Measurements from ENCODE around the gene NMUR1.
"Not testable (repeated sequence)": the region's sequence is repeated elsewhere in the genome, so short reads cannot be mapped to it uniquely, and the experiment has no call there.

Gene NMUR1, protein sequence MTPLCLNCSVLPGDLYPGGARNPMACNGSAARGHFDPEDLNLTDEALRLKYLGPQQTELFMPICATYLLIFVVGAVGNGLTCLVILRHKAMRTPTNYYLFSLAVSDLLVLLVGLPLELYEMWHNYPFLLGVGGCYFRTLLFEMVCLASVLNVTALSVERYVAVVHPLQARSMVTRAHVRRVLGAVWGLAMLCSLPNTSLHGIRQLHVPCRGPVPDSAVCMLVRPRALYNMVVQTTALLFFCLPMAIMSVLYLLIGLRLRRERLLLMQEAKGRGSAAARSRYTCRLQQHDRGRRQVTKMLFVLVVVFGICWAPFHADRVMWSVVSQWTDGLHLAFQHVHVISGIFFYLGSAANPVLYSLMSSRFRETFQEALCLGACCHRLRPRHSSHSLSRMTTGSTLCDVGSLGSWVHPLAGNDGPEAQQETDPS

DNA sequence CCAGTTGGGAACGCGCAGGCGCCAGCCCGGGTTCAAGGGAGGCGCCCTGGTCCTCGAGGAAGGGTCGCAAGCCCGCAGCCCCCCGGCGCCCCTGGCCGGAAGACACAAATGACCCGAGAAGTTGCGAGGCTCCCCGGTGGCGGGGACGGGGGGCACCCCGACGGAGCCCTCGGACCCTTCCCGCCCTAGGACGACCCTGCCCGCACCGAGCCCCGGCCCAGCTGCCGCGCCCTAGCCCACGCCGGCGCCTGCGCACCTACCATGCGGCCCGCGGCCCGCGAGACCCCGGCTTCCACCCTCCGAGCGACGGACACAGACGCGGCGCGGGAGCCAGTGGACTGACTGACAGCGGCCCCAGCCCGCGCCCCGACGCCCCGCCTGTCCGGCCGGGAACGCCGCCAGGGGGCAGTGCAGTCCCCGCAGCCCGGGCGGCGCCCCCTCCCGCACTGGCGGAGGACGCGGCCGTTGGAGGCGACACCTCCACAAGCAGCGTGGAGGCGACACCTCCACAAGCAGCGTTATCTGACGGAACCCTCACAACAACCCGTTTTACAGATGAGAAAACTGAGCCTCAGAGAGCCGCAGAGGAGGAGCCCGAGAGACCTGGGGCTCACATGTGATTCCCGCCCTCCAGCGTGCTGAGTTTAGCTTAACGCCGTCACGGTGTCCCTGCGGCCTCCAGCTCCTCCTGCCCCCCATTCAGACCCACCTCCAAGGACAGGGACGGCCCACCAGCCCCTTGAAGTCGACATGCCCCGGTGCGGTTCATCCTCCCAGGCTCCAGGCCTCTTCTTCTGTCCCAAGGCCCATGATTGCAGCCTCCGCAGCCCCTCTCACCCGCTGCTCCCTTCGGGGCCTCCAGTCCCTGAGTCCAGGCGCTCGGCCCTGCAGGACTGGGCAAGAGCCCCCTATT, at the start of gene NMUR1:
TSS of gene NMUR1 (minus strand) at position 347 of the 913 bp plus-strand sequence. CDS start at position 263, 84 bp downstream.
- peak; percentile 73 for DNase-seq

DNA sequence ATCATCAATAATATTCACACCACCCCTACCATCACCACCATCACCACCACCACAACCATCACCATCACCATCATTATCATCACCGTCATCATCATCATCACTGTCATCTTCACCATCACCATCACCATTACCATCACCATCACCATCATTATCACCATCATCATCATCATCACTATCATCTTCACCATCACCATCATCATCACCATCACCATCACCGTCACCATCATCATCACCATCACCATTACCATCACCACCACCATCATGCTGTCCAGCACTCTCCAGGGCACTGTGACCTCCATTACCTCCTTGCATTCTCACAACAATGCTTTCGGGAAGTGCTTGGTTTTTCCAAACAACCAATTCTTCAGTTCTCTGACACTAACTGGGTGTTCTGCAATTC, 49.3 kb upstream of the NMUR1 start:
- no peak for DNase-seq

DNA sequence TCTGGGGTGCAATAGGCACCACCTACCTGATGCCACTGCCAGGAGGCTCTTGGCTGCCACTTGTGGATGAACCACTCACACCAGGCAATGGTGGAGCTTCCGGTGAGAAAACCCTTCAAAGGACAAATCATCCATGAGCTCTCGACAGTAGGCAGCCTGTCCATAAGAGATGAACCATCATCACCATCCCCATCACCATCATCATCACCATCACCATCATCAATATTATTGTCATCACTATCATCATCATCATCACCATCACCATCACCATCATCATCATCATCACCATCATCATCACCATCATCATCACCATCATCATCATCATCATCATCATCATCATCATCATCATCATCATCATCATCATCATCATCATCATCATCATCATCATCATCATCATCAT, 48.4 kb upstream of the NMUR1 start:
- not testable (repeated sequence) for DNase-seq

DNA sequence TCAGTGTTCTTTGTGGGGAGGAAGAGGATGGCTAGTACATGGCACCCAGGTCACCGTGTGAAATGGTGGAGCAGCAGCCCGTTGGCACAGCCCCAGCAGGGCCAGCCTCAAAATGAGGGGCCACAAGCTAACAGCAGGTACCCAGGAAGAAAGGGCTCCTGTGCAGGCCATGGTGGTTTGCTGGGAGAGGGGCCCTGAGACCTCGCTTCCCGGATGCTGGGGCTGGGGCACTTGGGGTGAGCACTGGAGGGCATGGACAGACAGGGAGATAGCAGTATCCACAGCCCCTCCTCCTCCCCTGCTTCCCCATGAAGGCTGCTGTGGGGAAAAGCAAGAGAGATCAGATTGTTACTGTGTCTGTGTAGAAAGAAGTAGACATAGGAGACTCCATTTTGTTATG, 46.2 kb upstream of the NMUR1 start:
- DNase-seq, result no peak

DNA sequence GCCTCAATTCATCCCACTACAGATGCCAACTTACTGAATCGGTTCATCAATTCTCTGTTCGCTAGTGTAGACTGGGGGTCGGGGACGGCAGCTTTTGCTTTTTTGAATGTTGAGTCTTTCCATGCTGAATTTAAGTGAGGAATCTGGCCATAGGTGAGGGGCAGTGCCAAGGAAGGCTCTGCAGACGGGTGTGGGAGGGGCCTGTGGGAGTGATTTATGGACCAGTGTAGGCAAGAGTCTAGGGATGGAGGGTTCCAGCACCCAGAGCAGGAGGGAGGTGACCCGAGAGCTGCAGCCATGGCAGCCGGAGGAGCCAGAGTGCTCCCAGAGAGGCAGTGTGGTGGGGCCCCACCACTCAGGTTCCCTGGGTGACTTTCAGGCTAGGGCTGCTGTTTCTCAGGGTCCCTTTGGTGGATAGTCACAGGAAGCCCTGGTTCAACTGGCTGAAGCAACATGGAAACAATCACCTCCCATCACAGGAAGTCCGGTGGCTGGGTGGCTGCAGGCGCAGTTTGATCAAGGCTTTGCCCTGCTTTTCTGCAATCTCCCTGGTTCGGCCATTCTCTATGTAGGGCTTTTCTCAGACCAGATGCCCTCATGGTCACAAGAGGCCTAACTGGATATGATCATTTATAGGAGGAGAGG, 45.5 kb upstream of the NMUR1 start:
- DNase-seq, result no peak

DNA sequence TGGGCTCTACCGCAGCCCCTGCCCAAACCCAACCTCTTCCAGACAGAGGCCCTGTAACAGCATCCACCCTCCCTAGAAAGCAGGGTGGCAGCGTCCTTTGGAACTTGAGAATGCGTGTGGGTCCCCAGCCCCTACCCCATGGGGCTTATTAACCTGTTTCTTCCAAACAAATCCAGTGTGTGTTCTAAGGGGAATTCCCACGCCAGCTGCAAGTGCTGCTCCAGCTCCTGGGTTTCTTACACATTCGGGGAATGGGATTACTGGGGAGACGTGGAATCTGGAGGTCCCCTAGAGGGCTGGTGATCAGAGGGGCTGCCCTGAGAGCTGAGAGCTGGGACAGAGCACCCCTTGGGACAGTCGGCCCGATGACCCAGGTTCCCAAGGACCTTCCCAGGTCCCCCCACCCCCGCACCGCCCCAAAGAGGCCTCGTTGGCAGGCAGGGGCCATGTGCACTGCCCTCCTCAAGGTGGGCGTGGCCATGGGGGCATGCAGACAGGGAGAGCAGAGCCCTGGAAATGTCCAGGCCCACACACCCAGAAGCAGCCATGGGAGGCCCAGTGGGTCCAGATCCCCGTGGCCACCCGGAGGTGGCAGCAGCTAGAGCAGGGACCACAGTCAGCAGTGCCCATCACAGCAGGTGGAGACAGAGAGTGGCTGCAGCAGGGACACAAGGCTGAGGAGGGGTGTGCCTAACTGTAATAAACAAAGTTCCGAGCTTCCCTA, 43.6 kb upstream of the NMUR1 start:
- no peak for DNase-seq

DNA sequence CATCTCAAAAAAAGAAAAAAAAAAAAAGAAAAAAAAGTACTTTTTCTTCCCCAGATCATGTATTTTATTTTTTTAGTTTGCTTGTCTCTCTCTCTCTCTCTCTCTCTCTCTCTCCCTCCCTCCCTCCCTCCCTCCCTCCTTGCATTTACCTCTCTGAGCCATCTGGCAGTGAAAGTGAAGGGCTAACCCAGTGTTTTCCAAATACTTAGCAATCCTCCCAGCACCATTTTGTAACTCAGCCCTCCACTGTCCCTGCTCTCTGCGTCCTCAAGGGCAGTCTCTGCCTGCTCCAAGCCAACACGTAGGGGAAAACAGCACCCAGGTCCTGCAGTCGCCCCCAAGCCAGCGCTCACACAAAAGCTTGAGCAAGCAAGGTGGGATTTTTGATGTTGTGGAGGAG, 42.9 kb upstream of the NMUR1 start:
- DNase-seq, result no peak

DNA sequence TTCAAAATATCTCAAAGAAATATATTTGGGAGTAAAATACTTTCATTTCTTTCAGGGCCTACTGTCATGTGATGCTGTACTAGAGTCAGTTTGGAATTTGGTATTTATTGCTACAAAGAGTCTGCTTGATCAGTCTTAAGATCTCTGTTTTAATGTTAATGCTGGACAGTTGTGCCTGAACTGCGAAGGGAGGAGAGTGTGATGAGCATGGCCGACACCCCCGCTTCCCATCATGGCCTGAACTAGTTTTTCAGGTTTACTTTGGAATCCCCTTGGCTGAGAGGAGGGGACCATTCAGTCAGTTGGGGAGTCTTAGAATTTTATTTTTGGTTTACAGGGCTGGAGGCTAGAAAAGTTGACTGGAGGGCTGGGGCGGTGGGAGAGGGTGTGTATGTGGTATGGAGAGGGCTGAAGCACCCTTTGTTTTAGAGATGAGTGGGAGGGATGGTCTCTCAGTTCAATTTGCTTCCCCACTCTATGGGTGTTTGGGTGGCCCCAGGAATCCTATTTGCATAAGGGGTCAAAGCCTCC, 41.5 kb upstream of the NMUR1 start:
- no peak for DNase-seq

DNA sequence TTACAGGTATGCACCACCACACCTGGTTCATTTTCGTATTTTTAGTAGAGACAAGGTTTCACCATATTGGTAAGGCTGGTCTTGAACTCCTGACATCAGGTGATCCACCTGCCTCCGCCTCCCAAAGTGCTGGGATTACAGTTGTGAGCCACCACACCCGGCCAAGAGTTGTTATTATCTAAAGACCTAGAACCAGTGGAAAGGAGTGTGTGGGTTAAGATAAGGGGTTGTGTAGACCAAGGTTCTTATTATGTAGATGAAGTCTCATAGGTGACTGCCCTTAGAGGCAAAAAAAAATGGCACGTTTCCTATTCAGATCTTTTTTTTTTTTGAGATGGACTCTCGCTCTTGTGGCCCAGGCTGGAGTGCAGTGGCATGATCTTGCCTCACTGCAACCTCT, 40.7 kb upstream of the NMUR1 start:
- DNase-seq, result not testable (repeated sequence)

DNA sequence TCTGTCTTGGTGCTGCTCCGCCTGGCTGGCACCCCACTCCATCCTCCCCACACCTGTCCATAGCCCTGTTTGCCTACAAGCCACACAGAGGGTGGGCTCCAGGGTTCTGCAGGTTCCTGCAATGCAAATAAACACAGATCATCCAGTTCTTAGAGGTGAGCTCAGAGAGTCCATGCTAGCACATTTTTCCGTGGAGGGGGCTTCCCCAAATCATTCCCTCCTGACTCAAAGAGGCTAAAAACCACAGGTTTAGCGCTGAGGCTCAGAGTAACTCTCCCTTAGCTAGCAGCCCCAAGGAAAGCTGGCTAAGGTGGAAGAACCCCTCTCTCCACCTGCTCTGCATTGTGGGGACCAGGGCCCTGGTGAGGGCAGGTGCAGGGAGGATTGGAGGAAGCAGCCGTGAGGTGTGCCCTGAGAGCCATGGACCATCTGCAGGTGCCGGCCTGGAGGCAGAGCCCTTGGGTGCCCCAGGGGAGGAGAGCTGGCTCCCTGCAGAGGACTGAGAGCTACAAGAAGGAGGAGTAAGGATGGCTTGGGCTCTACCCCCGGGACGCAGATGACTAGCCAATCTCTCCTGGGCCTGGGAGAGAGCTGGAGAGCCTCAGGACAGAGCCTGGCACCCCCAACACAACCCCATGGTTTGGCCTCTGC, 38.7 kb upstream of the NMUR1 start:
- DNase-seq, result no peak

DNA sequence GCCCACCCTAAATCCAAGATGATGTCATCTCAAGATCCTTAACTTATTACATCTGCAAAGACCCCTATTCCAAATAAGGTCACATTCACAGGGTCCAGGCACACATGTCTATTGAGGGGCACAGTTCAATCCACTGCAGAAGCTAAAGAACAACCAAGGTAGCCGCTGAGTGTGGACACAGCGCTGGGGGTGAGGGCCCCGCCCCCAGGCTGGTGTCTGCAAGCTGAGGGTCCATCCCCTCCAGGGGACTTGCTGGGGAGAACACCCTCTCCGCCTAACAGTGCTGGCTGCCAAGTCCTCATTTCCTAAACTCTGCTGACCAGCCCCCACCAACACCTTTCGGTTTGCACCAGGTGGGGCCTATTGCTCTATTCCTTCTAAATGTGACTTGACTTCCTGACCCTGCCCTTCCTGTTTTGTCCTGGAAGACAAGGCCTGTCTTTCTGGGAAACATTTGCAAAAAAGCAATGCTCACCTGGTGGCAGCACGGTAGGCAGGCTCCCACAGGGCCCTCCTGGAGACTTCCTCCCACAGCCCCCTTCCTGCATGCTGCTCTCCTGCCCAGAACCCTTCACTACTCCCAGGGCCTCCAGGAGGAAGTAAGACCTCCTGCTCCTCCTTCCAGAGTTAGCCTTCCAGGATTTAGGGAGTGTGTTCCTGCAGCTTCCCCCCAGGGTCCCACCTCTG, 38.0 kb upstream of the NMUR1 start:
- no peak for DNase-seq

DNA sequence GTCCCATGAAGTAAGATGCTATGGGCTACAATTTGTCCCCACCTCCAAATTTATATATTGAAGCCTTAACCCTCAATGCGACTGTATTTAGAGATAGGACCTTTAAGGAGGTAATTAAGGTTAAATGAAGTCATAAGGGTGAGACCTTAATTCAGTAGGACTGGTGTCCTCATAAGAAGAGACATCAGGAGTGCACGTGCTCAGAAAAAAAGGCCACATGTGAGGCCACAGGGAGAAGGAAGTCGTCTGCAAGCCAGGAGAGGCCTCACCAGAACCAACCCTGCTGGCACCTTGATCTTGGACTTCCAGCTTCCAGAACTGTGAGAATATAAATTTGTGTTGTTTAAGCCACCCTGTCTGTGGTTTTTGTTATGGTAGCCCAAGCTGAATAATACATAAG, 36.9 kb upstream of the NMUR1 start:
- no peak for DNase-seq

DNA sequence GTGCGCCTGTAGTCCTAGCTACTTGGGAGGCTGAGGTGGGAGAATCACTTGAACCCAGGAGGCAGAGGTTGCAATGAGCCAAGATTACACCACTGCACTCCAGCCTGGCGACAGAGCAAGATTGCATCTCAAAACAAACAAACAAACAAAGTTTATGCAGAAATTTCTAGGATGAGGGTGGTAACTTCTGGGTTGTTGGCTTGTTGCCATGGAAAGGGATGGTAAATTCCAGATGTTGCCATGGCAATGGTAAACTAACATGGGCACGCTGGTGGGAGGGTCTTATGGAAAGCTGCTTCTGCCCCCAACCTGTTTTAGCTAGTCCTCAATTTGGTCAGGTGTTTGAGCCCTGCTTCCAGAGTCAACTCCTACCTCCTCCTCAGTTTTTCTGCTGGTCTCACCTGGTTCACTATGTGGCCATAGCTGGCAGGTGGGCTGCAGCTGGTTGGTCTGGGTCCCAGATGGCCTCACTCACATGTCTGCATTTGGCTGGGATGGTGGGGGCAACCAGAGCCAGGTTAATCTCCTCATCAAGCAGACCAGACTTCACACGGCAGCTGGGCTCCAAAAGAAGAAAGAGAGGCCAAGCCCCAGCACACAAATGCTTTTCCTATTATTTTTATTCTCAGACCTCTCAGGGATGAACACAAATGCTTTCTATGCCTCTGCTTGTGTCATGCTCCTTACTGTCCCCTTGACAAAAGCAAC, 35.8 kb upstream of the NMUR1 start:
- DNase-seq, result no peak

DNA sequence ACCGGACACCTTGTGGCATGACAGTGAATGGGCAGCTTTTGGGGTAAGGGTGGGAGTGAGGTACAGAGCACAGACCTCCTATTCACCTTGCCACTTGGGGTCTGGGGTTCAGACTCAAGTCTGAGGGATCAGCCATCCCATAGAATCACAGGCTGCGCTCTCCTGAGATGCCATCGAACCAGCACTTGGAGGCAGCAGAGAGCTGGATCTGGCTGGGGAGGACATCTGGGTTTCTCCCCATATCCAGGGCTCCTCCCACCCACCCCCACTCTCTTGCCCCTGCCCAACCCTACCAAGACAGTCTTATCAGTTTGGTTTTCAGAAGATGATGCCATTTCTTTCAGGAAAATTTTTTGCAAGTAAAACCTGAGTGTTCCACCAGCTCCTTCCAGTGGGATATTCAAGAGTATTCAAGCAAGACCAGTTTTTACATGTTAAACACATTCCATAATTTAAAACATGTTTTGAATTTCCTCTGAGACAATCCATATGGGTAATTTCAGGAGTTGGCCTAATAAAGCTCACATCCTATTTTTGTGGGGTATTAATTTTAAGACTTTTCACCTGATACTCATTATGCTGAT, 33.2 kb upstream of the NMUR1 start:
- no peak for DNase-seq

DNA sequence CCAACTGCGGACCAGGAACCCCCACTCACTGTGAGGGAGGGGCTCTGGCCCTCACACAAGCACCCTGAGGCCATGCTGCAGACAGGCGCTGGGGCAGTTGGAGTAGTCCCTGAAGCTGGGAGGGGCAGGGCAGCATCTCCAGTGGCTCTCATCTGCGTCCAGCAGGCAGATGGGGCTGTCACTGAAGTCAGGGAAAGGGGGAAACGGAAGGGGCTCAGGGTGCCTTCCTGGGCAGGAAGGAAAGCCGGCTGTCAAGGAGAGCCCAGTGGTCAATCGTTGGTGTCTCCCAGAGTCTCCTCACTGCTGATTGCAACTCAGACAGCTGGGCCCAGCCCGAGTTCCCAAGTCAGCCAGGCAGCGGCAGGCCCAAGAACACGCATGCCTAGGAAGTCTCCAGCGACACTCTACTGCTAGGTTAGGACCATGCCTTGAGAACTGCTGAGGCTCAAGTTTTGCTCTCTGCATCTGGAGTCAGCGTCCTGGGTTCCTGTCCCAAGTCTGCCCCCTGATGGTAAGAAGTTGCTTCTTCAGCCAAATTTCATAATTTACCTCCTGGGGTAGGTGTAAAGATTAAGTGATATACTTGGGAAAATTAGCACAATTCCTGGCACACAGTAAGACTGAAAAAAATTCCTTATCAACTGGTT, 27.4 kb upstream of the NMUR1 start:
- DNase-seq, result peak; percentile 50

DNA sequence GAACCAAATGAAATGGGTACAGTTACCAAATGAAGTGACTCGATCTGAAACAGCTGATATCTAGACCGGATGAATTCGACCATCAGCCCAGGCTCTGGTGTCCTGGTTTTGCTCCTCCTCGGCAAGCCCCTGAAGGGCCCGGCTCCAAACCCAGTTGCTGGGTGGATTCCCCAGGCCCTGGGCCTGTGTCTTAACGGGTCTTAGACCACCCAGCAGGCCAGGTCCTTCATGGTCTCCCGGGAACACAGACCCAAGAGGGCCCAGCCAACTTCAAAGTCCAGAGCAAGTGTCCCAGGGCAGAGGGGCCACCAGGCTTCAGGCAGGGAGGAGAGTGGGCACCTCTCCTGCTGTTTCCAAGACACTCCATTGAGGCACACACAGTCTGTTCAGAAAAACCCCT, 26.7 kb upstream of the NMUR1 start:
- DNase-seq, result no peak

DNA sequence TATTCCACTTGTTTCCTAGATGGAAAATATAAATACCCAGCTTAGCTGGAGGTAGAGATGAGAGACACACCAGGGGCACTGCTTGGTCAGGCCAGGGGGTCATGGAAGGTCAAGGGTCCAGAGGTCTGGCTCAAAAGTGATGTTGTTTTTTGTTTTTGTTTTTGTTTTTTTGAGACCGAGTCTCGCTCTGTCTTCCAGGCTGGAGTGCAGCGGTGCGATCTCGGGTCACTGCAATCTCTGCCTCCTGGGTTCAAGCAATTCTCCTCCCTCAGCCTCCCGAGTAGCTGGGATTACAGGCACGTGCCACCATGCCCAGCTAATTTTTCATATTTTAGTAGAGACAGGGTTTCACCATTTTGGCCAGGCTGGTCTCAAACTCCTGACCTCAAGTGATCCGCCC, 26.3 kb upstream of the NMUR1 start:
- DNase-seq, result not testable (repeated sequence)

DNA sequence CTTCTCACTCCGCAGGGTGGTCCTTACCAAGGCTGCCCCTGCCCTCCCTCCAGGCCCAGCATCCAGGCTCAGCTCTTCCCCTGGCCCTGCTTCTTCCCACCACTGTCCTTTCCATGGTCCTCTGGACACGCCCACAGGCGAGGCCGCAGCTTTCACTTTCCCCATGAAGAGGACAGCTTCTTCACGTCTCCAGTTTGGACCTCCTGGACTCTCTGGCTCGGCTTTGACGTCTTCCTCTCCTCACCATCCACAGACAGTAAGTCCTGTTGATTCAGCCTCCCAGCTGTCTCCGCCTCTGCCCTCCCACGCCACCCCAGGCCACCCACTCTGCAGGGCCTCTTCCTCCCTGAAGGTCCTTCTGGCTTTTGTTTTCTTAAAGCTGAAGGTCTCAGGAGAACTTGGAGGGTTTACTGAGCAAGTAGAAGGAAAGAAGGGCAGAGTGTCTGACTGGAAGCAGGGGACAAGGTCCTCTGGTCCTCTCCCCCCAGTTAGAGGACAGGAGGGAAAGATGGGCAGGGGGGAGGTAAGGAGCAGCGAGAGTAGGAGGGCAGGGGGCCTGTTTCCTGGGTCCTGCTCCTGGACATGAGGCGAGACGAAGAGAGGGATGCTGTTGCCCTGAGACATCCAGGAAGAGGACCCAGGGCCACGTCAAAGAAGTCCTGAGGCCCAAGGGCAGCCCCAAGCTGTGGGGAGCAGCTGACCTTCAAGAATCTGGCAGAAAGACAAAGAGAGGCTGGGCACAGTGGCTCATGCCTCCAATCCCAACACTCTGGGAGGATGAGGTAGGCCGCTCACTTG, 24.7 kb upstream of the NMUR1 start:
- no peak for DNase-seq

DNA sequence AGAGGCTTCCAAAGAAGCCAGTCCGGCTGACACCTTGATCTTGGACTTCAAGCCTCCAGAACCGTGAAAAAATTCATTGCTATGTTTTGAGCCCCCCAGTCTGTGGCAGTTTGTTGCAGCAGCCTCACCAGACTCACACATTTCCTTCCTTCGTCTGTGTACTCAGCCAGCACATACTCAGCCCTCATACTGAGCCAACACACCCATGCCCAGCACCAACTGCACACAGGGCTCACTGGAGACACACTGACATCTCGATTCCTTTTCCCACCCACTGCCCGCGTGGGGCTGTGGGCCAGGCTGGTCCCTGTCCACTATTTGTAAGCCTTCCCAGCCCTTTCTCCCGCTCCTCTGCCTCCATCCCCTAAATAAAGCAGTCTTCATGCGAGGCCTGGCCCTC, 24.1 kb upstream of the NMUR1 start:
- no peak for DNase-seq

Measured in activated CD8-positive, alpha-beta memory T cell treated with anti-CD3 and anti-CD28 coated beads, Interleukin-2, amount 50 U/mL, for 4 hours (primary cell).